H1 (cell line): ENCODE data around the gene ARSI. TPM values are rescaled to one million over a fixed set of nuclear protein-coding genes. Genes with fewer than 3 reads are reported as not detected.

Experiments used
- TBP ChIP-seq: IDR thresholded peaks from 2 replicates; pipeline ENCODE4 v1.6.1; 2011; ENCODE audit warnings: low read depth, low read length, improper control_type of control experiment
- polyA plus RNA-seq, 7 experiments: library from polyadenylated mRNA; depleted of rRNA in 3 of 7; stranded (reverse) in 5 of 7; unstranded in 2 of 7; fragments of >200 nt in 5 of 7; fragments of 200-250 nt in 2 of 7; gene quantifications; 1 replicate in 5 of 7; 2 replicates in 1 of 7; 4 replicates in 1 of 7; pipeline versions ENCODE4 v1.2.1 to v1.2.3, GENCODE V29; 2011 to 2013; ENCODE audit warnings: missing spikeins in 2 of 7, mixed read lengths in 2 of 7
- total RNA-seq: library from RNA; stranded (reverse); fragmentation: NEBNext Ultra II Directional; extraction: Animal tissue kit (Norgen Biotek cat#: 25700); gene quantifications from 2 replicates; pipeline ENCODE4 v1.2.1, GENCODE V29; 2021

Gene ARSI
- total and polyA plus RNA-seq, 2 of the 8 experiments (the other 6 are each of a cell fraction or from before 2014, with no cell fraction given) = 4.5 to 6.7 TPM

DNA sequence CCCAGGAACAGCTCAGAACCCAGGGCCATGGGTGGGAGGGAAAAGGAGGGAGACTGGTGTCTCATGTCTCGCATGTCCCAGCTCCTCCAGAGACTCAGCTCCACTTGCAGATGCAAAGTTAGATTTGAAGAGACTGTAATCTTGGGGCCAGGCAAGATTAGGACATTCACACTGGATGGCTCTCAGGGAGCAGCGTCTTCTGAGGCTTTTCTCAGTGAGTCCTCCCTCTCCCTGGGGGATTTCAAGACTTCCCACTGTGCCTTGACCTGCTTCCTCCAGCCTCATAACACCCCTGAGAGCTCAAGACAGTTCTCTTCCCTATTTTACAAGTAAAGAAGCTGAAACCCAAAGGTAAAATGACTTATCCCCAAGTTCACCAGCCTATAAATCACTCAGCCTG lies 44.3 kb upstream of the ARSI start (continued):
- TF ChIP-seq TBP = no peak
- TF ChIP-seq, all 59 proteins: peak for 0
